Astrocyte of the spinal cord (primary cell): ENCODE measurements around the gene CFAP100.

Experiments used
- DNase-seq: peaks from one replicate; pipeline ENCODE4 v3.0.0; 2011; ENCODE audit warnings: low read depth, low spot score
- H3K4me3 ChIP-seq: 2 replicates; pipeline ENCODE4 v1.5.1; 2011; ENCODE audit warnings: low read depth, mild to moderate bottlenecking, low read length, moderate library complexity
- in situ Hi-C: cut with HindIII; loops from 2 replicates; pipeline ENCODE4 v1.10.0; 2017; ENCODE audit warnings: low sequenced_read_pairs
- TF ChIP-seq, protein P1 (sequence below): IDR thresholded peaks from 2 replicates; pipeline ENCODE4 v1.5.1; 2012; ENCODE audit warnings: low read depth, mild to moderate bottlenecking, low read length, inconsistent platforms

Gene CFAP100

GRCh38 chr3:126421573-126422119, 26.9 kb downstream of the CFAP100 start:
- in situ Hi-C loops = no loop called here
- TF ChIP-seq, protein P1, sequence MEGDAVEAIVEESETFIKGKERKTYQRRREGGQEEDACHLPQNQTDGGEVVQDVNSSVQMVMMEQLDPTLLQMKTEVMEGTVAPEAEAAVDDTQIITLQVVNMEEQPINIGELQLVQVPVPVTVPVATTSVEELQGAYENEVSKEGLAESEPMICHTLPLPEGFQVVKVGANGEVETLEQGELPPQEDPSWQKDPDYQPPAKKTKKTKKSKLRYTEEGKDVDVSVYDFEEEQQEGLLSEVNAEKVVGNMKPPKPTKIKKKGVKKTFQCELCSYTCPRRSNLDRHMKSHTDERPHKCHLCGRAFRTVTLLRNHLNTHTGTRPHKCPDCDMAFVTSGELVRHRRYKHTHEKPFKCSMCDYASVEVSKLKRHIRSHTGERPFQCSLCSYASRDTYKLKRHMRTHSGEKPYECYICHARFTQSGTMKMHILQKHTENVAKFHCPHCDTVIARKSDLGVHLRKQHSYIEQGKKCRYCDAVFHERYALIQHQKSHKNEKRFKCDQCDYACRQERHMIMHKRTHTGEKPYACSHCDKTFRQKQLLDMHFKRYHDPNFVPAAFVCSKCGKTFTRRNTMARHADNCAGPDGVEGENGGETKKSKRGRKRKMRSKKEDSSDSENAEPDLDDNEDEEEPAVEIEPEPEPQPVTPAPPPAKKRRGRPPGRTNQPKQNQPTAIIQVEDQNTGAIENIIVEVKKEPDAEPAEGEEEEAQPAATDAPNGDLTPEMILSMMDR = no peak
- H3K4me3 ChIP-seq = no peak overlapping the region
- no peak for DNase-seq

GRCh38 chr3:126422121-126422520, 27.4 kb downstream of the CFAP100 start:
- no peak for DNase-seq
- no peak overlapping the region for H3K4me3 ChIP-seq
- in situ Hi-C loops = no loop called here
- TF ChIP-seq, protein P1 = no peak

DNA sequence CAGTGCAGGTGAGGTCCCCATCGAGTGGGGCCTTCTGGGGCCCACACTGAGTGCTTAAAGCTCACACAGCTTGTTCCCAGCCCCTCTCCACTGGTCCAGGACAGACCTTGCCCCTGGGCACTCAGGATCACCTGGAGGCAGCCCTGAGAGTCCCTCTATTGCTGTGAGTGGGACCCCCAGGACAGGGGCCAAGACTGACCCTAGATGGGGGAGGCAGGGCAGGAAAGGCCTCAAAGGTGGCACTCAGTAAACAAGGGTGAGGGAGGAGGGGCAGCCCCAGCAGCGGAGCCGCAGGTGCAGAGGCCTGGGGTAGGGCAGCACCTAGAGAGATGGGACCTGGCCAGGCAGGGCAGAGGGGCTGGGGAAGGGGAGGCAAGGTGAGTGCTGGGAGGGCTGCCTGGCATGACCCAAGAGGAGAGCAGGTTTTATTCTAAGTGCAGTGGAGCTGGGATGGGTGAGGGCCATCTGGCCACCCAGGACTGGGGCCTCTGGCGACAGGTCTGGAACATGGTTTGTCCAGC, 27.9 kb downstream of the CFAP100 start:
- H3K4me3 ChIP-seq = no peak overlapping the region
- TF ChIP-seq, protein P1 = no peak
- in situ Hi-C loops = no loop called here

GRCh38 chr3:126423191-126424038, 28.7 kb downstream of the CFAP100 start:
- TF ChIP-seq, protein P1 = no peak
- no peak for DNase-seq
- in situ Hi-C loops = no loop called here
- H3K4me3 ChIP-seq = no peak overlapping the region

More for the DNA sequence above, 27.9 kb downstream of the CFAP100 start:
- DNase-seq = no peak

DNA sequence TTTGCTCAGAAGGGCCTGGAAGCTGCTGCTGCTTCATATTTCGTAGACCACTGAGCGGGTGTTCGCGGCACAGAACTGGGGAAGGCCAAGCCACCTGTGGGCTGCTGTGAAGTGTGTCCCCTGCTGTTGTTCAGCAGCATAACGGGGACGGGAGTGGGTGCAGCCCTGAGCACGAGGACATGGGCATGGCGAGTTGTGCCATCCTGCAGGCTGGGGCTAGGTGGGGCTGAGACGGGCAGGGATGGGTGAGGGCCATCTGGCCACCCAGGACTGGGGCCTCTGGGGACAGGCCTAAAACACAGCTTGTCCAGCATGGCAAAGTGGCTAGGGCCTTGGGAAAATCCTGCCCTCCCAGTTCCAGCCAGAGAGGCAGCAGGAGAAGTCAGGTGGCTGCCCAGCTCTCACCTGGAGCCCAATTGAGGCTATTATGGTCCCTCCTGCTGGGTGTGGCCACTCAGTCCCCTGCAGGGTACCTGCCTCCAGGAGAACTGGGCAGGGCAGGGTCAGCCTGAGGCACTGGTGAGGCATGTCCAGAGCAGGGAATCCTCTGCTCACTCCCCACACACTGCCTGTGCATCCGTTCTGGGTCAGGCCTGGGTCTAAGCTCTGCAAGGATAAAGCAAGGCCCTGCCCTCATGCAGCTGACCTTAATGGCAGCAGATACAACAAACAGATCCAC, 29.5 kb downstream of the CFAP100 start:
- DNase-seq = no peak
- no peak overlapping the region for H3K4me3 ChIP-seq
- in situ Hi-C loops = no loop called here
- TF ChIP-seq, protein P1 = no peak

DNA sequence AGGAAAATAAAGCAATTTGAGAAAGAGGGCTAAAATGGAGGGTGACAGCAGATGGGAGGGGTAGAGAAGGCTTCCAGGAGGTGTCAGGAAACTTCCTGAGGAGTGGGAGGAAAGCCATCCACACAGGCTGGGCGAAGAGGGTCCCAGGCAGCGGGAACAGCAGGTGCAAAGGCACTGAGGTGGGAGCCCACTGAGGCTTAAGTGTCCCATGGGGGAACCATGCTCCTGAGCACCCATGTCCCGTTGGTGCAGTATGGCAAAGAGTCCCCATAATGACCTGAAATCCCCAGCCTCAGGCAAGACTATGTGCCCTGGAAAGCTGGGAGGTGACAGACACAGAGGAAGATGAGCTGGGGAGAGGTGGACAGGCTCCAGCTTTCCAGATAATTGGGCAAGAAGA, 30.0 kb downstream of the CFAP100 start:
- no peak for DNase-seq
- no peak overlapping the region for H3K4me3 ChIP-seq
- TF ChIP-seq, protein P1 = no peak
- in situ Hi-C loops = no loop called here
